Activated T-cell treated with anti-CD3 and anti-CD28 coated beads, Interleukin-2, amount 50 U/mL, for 24 hours (primary cell): ENCODE measurements around the gene KANSL3.
A peak's percentile ranks its signal among the peaks of the same experiment; 100 is the strongest.

ENCODE experiments used
- DNase-seq: peaks from one replicate; pipeline ENCODE4 v3.0.0-alpha.2; 2020
- H3K27ac Mint-ChIP-seq: 2 replicates; pipeline ENCODE4 v1.8.0; 2020; ENCODE audit warnings: mild to moderate bottlenecking, mixed read lengths
- H3K27me3 Mint-ChIP-seq: 2 replicates; pipeline ENCODE4 v1.8.0; 2020; ENCODE audit warnings: mixed read lengths
- H3K36me3 Mint-ChIP-seq: 2 replicates; pipeline ENCODE4 v1.8.0; 2020; ENCODE audit warnings: low read depth, mixed read lengths
- H3K4me1 Mint-ChIP-seq: 2 replicates; pipeline ENCODE4 v1.8.0; 2020; ENCODE audit warnings: low read depth, mixed read lengths
- H3K4me3 Mint-ChIP-seq: 2 replicates; pipeline ENCODE4 v1.8.0; 2020; ENCODE audit warnings: mild to moderate bottlenecking, moderate library complexity, mixed read lengths
- H3K9me3 Mint-ChIP-seq: 2 replicates; pipeline ENCODE4 v1.8.0; 2020; ENCODE audit warnings: mixed read lengths

Gene KANSL3

GRCh38 chr2:96552315-96553175, 85.6 kb downstream of the KANSL3 start:
- no peak overlapping the region for H3K27ac Mint-ChIP-seq
- H3K4me1 Mint-ChIP-seq: peaks cover 51% of the 10 kb centered on the region
- peaks cover 4% of the 10 kb centered on the region for H3K9me3 Mint-ChIP-seq
- peaks cover 55% of the 10 kb centered on the region for H3K36me3 Mint-ChIP-seq
- DNase-seq: peak; percentile 40
- H3K27me3 Mint-ChIP-seq: no peaks in the 10 kb centered on the region
- H3K4me3 Mint-ChIP-seq: no peak overlapping the region

GRCh38 chr2:96551605-96552314, 86.4 kb downstream of the KANSL3 start:
- Mint-ChIP-seq H3K27ac (peak overlapping the region; percentile 37), H3K27me3 (no peaks in the 10 kb centered on the region), H3K4me3 (no peak overlapping the region), H3K9me3 (no peaks in the 10 kb centered on the region), H3K4me1 (peaks cover 50% of the 10 kb centered on the region), H3K36me3 (peaks cover 61% of the 10 kb centered on the region)
- no peak for DNase-seq

GRCh38 chr2:96550787-96551604, 87.1 kb downstream of the KANSL3 start:
- no peak overlapping the region for H3K4me3 Mint-ChIP-seq
- H3K27ac Mint-ChIP-seq: no peak overlapping the region
- DNase-seq: no peak
- no peaks in the 10 kb centered on the region for H3K9me3 Mint-ChIP-seq
- H3K27me3 Mint-ChIP-seq: no peaks in the 10 kb centered on the region
- H3K36me3 Mint-ChIP-seq: peaks cover 68% of the 10 kb centered on the region
- peaks cover 52% of the 10 kb centered on the region for H3K4me1 Mint-ChIP-seq

GRCh38 chr2:96549967-96550786, 87.9 kb downstream of the KANSL3 start:
- DNase-seq: no peak
- Mint-ChIP-seq H3K27ac (peak overlapping the region; percentile 69), H3K4me3 (no peak overlapping the region), H3K9me3 (no peaks in the 10 kb centered on the region), H3K4me1 (peaks cover 57% of the 10 kb centered on the region), H3K27me3 (no peaks in the 10 kb centered on the region), H3K36me3 (peaks cover 77% of the 10 kb centered on the region)

- H3K36me3 Mint-ChIP-seq: peaks cover 84% of the 10 kb centered on the region
- peaks cover 57% of the 10 kb centered on the region for H3K4me1 Mint-ChIP-seq
These were observed 88.7 kb downstream of the KANSL3 start for GRCh38 chr2:96549466-96549785.

GRCh38 chr2:96548558-96549465, 89.3 kb downstream of the KANSL3 start:
- DNase-seq: no peak
- Mint-ChIP-seq H3K27ac (peak overlapping the region; percentile 59), H3K4me3 (no peak overlapping the region), H3K4me1 (peaks cover 57% of the 10 kb centered on the region), H3K27me3 (no peaks in the 10 kb centered on the region), H3K36me3 (peaks cover 90% of the 10 kb centered on the region), H3K9me3 (no peaks in the 10 kb centered on the region)

More at GRCh38 chr2:96549466-96549785, 88.7 kb downstream of the KANSL3 start:
- no peak overlapping the region for H3K4me3 Mint-ChIP-seq
- no peaks in the 10 kb centered on the region for H3K27me3 Mint-ChIP-seq
- DNase-seq: no peak
- no peaks in the 10 kb centered on the region for H3K9me3 Mint-ChIP-seq
- peak overlapping the region; percentile 69 for H3K27ac Mint-ChIP-seq

GRCh38 chr2:96547731-96548171, 90.4 kb downstream of the KANSL3 start:
- Mint-ChIP-seq H3K9me3 (no peaks in the 10 kb centered on the region), H3K27me3 (no peaks in the 10 kb centered on the region), H3K4me1 (peaks cover 57% of the 10 kb centered on the region), H3K27ac (peak overlapping the region; percentile 78), H3K36me3 (peaks cover 94% of the 10 kb centered on the region), H3K4me3 (no peak overlapping the region)
- no peak for DNase-seq

GRCh38 chr2:96547203-96547641, 90.9 kb downstream of the KANSL3 start:
- H3K27ac Mint-ChIP-seq: peak overlapping the region; percentile 78
- no peak for DNase-seq
- H3K27me3 Mint-ChIP-seq: no peaks in the 10 kb centered on the region
- H3K4me1 Mint-ChIP-seq: peaks cover 60% of the 10 kb centered on the region
- peaks cover 94% of the 10 kb centered on the region for H3K36me3 Mint-ChIP-seq
- H3K4me3 Mint-ChIP-seq: no peak overlapping the region
- no peaks in the 10 kb centered on the region for H3K9me3 Mint-ChIP-seq

GRCh38 chr2:96546797-96547196, 91.3 kb downstream of the KANSL3 start:
- Mint-ChIP-seq H3K36me3 (peaks cover 94% of the 10 kb centered on the region), H3K27ac (peak overlapping the region; percentile 90), H3K4me3 (no peak overlapping the region), H3K4me1 (peaks cover 62% of the 10 kb centered on the region), H3K9me3 (no peaks in the 10 kb centered on the region), H3K27me3 (no peaks in the 10 kb centered on the region)
- DNase-seq: peak; percentile 37

GRCh38 chr2:96546321-96546720, 91.8 kb downstream of the KANSL3 start:
- DNase-seq: peak; percentile 49
- Mint-ChIP-seq H3K4me3 (peak overlapping the region; percentile 45), H3K27ac (peak overlapping the region; percentile 90), H3K9me3 (no peaks in the 10 kb centered on the region), H3K27me3 (no peaks in the 10 kb centered on the region), H3K36me3 (peaks cover 95% of the 10 kb centered on the region), H3K4me1 (peaks cover 67% of the 10 kb centered on the region)
